Loucy (cell line): ENCODE results near the gene SRPX2.

Experiments
- H2AFZ ChIP-seq: fragments of 200-600 bp; sonication (generic); 2 replicates; pipeline ENCODE4 v1.6.0; 2016; ENCODE audit warnings: antibody characterized with exemption, mild to moderate bottlenecking, low read length, moderate library complexity
- H3F3A ChIP-seq: fragments of 200-600 bp; 2 replicates; pipeline ENCODE4 v1.6.0; 2016; ENCODE audit warnings: antibody characterized with exemption, low read depth, mild to moderate bottlenecking
- H3K27me3 ChIP-seq: fragments of 200-600 bp; sonication (generic); 2 replicates; pipeline ENCODE4 v1.6.1; 2014; ENCODE audit warnings: low read length, mild to moderate bottlenecking; ENCODE audit not compliant: insufficient read depth, poor library complexity, severe bottlenecking
- H3K36me3 ChIP-seq: fragments of 200-600 bp; sonication (generic); 2 replicates; pipeline ENCODE4 v1.6.1; 2016; ENCODE audit warnings: low read length; ENCODE audit not compliant: insufficient read depth
- H3K4me1 ChIP-seq: fragments of 200-600 bp; sonication (generic); 2 replicates; pipeline ENCODE4 v1.5.1; 2014; ENCODE audit warnings: low read length, mild to moderate bottlenecking; ENCODE audit not compliant: insufficient read depth, poor library complexity, severe bottlenecking
- H3K4me2 ChIP-seq: fragments of 200-600 bp; sonication (generic); 2 replicates; pipeline ENCODE4 v1.6.0; 2014; ENCODE audit warnings: antibody characterized with exemption, low read length, low read depth, mild to moderate bottlenecking; ENCODE audit not compliant: poor library complexity, severe bottlenecking
- H3K4me3 ChIP-seq: fragments of 200-600 bp; sonication (generic); 2 replicates; pipeline ENCODE4 v1.5.1; 2014; ENCODE audit warnings: low read length, mild to moderate bottlenecking, mixed read lengths; ENCODE audit not compliant: poor library complexity, severe bottlenecking
- H3K79me2 ChIP-seq: fragments of 200-600 bp; sonication (generic); 2 replicates; pipeline ENCODE4 v1.6.1; 2014; ENCODE audit warnings: low read length; ENCODE audit not compliant: insufficient read depth
- H3K9ac ChIP-seq: fragments of 200-600 bp; sonication (generic); 2 replicates; pipeline ENCODE4 v1.6.0; 2014; ENCODE audit warnings: mild to moderate bottlenecking, low read depth, low read length, moderate library complexity; ENCODE audit not compliant: poor library complexity, severe bottlenecking
- H3K9me2 ChIP-seq: fragments of 200-600 bp; sonication (generic); replicated peaks from 2 replicates; pipeline ENCODE4 v1.6.1; 2016; ENCODE audit warnings: low read depth, low read length, mixed read lengths
- H3K9me3 ChIP-seq: fragments of 200-600 bp; sonication (generic); 2 replicates; pipeline ENCODE4 v1.6.1; 2014; ENCODE audit warnings: mild to moderate bottlenecking, antibody characterized with exemption, low read length, low read depth; ENCODE audit not compliant: insufficient read depth
- H4K20me1 ChIP-seq: fragments of 200-600 bp; sonication (generic); 2 replicates; pipeline ENCODE4 v1.6.0; 2014; ENCODE audit warnings: antibody characterized with exemption, low read length, mild to moderate bottlenecking; ENCODE audit not compliant: insufficient read depth, poor library complexity, severe bottlenecking
- CTCF ChIP-seq: fragments of 200-600 bp; sonication (generic); conservative IDR thresholded peaks from 2 replicates; pipeline ENCODE4 v1.5.1; 2014; ENCODE audit warnings: mild to moderate bottlenecking, antibody characterized with exemption, low read length
- EZH2phosphoT487 ChIP-seq: fragments of 200-600 bp; IDR thresholded peaks from 2 replicates; pipeline ENCODE4 v1.6.1; 2018; ENCODE audit warnings: antibody characterized with exemption, mild to moderate bottlenecking, moderate library complexity, borderline replicate concordance

The SRPX2 gene

GRCh38 chrX:100600340-100600739 is 43.7 kb upstream of the SRPX2 start:
- no peaks in the 10 kb centered on the region for H3K4me1 ChIP-seq
- no peaks in the 10 kb centered on the region for H3K9me3 ChIP-seq
- no peaks in the 10 kb centered on the region for H3K9me2 ChIP-seq
- no peak overlapping the region for H3K4me2 ChIP-seq
- no peak overlapping the region for H3K9ac ChIP-seq
- no peaks in the 10 kb centered on the region for H3K36me3 ChIP-seq
- H3F3A ChIP-seq = no peaks in the 10 kb centered on the region
- H3K79me2 ChIP-seq = no peaks in the 10 kb centered on the region
- H2AFZ ChIP-seq = no peak overlapping the region
- no peaks in the 10 kb centered on the region for H4K20me1 ChIP-seq
- no peak overlapping the region for H3K4me3 ChIP-seq
- no peak for TF ChIP-seq CTCF
- TF ChIP-seq EZH2phosphoT487 = no peak
- H3K27me3 ChIP-seq = no peaks in the 10 kb centered on the region

- Histone ChIP-seq H3K36me3 (no peaks in the 10 kb centered on the region), H3K9ac (no peak overlapping the region), H2AFZ (no peak overlapping the region), H3K9me3 (no peaks in the 10 kb centered on the region), H3K9me2 (no peaks in the 10 kb centered on the region), H4K20me1 (no peaks in the 10 kb centered on the region), H3K79me2 (no peaks in the 10 kb centered on the region), H3K27me3 (no peaks in the 10 kb centered on the region), H3F3A (no peaks in the 10 kb centered on the region), H3K4me2 (no peak overlapping the region), H3K4me1 (no peaks in the 10 kb centered on the region), H3K4me3 (no peak overlapping the region)
- TF ChIP-seq CTCF = no peak
- TF ChIP-seq EZH2phosphoT487 = no peak
Observed at GRCh38 chrX:100600758-100601157, 43.2 kb upstream of the SRPX2 start.

- no peaks in the 10 kb centered on the region for H3K4me1 ChIP-seq
- TF ChIP-seq EZH2phosphoT487 (no peak), CTCF (no peak)
- H3K36me3 ChIP-seq = no peaks in the 10 kb centered on the region
- H3K9me2 ChIP-seq = no peaks in the 10 kb centered on the region
- no peak overlapping the region for H3K9ac ChIP-seq
- H3K9me3 ChIP-seq = no peaks in the 10 kb centered on the region
- no peaks in the 10 kb centered on the region for H4K20me1 ChIP-seq
- no peaks in the 10 kb centered on the region for H3F3A ChIP-seq
- H3K4me2 ChIP-seq = no peak overlapping the region
- H3K79me2 ChIP-seq = no peaks in the 10 kb centered on the region
- H3K4me3 ChIP-seq = no peak overlapping the region
- H2AFZ ChIP-seq = no peak overlapping the region
- no peaks in the 10 kb centered on the region for H3K27me3 ChIP-seq
Observed at GRCh38 chrX:100606753-100607152, 37.2 kb upstream of the SRPX2 start.
